A549 treated with ZK216348 at 1 μM for 4 hours (cell line): ENCODE results near the gene UGP2. TPM values are rescaled to one million over a fixed set of nuclear protein-coding genes. Genes with fewer than 3 reads are reported as not detected.

ENCODE experiments used
- total RNA-seq: library from RNA; stranded (reverse); fragments of 200-300 nt; extraction: Qiagen RNA extraction; gene quantifications from 5 replicates; pipeline ENCODE4 v1.2.3, GENCODE V29; 2022; ENCODE audit warnings: low read depth

Gene UGP2
- total RNA-seq: 73.4 to 153 TPM (median 101 TPM) in 5 replicates

GRCh38 chr2:63841254-63842022 is at the start of gene UGP2:
Gene UGP2 (plus strand): TSS chr2:63841896. CDS start chr2:63842186, 290 bp downstream.

Other genes with a start within 250 kb of the UGP2 start
- gene VPS54, start 177.5 kb downstream of the UGP2 start, total RNA-seq: 10.6 to 19.4 TPM (median 16.9 TPM) in 5 replicates